HG03159 (cell line): ENCODE data around the gene TTC7B.

Experiments used
- ATAC-seq: cut with Tn5 transposase; IDR thresholded peaks from one replicate; pipeline ENCODE4 v1.9.1; 2021; ENCODE audit warnings: mild to moderate bottlenecking, moderate library complexity; ENCODE audit not compliant: unreplicated experiment

The TTC7B gene

DNA sequence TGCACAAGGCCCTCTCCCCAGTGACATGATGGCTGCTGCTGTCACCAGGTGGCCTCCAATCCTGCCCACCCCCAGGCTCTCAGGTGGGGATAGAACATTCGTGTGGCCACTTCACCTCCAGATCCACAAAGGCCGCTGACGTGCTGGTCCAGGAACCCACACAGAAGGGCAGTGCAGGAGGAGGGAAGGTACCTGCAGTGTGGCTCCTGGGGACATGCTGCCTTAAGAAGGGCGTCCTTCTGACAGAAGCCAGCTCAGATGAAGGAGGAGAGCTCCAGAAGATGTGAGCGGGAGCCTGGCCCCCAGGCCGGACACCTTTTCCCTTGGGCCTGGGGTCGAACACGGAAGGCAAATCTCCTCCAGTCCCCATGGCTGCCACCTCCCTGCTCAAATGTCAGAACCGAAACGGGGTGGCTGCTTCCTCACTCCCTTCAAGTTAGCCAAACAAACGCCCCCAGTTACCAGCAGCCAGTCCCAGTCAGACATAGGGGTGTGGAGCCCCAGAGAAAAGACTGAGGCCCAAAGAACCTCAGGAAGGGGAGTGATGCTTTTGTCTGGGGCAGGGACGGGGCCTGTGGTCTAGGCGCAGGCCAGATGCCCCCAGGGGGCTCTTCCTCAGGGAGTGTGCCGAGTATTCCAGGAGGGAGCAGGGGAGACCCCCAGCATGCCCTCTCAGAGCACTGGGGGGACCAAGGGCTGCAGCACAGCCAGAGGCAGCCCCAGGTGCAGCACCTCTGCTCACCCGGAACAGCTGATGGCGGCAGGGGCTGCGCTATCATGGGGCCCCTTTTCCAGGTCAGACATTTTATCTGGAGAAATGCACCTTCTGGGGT lies 263.5 kb downstream of the TTC7B start:
- no peak for ATAC-seq

DNA sequence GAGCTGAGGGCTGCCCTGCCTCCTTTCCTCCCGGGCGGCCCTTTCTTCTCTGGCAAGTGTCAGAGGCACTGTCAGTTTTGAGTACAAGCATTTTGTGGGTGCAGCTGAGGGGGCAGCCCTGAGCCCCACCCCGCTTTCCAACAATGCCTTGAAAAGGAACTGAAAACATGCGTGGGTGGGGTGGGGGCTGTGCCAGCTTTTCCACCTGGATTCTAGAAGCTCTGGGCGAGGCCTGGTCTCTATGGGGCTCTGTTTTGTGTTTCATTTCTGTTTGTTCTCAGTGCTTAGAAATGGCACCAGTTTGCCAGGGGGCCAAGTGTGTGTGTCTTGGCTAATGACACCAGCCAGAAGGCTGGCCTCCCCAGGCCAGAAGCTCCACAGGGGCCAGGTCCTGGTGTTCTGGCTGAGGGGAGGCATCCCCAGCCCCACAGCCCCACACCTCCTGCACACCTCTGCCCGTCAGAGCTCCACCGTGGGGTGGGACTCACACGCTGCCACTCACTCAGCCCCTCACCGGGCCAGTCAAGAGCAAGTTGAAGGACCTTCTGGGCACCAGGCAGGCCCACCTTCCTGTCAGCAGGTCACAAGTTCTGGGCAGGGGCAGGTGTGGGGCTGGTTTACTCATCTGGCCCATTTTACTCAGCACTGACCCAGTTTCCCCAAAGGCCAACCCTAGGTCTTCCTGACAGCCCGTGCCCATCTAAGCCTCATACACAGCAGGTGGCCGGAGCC lies 264.3 kb downstream of the TTC7B start:
- no peak for ATAC-seq

DNA sequence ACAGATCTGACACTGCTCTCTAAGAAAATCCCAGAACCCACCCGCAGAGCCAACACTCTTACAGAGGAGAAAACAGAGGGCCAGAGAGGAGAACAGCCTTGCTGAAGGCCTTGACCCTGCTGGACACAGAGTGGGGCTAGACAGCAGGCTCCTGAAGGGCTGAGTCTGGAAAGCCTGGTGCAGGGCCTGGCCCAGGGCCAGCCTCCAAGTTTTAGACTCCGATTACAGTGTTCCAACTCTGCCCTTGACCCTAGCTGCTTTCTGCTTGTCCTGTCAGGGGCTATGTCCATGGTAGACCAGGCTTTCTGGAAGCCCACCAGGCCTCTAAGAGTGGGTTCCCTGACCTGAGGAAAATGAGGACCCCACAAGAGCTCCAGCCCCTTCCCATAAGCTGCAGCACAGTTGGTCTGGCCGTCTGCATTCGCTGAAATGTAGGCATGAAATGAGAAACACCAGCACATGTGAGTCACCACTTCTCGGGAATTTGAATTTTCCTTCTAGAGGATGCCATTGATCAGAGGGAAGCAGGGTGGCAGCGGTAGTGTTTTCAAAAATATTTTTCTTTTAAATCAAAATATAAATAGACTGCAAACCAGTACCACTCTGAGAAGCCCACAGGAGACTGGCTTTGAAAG lies 265.0 kb downstream of the TTC7B start:
- ATAC-seq, result no peak

DNA sequence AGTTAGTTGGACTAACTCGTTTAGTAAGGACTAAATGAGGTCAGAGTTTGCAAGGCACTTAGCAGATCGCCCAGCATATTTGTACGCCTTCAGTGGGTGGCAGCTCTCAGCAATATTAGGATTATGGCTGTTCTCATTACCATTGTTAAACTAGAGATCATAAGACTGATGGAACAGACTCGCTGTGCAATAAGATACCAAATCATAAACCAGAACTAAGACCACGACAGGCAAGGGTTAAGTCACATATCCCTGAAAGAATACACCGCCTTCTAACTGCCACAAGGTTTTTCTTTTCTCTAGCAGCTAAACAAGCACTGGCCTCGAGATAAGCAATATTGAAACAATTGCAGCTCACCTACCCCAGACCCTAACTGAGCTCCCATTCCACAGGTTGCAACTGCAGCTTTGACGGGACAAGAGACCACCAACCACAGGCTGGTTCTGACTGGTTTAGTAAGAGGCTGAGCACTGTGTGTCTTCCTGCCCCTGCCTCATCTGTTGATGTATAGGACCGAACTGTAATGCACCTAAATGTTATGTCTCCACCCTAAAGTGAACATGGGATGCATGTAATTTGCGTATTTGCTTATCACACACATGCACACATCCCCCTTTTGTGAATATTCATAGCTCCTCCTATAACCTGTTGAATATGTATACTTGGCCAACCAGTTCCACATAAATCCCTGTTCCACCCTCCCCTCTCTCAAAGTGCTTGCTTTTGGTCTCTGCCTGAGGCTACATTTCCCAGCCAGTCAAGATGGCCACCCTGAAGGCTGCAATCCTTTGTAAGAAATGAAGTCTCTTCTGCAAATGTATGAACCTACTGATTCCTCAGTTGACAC lies 266.2 kb downstream of the TTC7B start:
- ATAC-seq, result no peak

DNA sequence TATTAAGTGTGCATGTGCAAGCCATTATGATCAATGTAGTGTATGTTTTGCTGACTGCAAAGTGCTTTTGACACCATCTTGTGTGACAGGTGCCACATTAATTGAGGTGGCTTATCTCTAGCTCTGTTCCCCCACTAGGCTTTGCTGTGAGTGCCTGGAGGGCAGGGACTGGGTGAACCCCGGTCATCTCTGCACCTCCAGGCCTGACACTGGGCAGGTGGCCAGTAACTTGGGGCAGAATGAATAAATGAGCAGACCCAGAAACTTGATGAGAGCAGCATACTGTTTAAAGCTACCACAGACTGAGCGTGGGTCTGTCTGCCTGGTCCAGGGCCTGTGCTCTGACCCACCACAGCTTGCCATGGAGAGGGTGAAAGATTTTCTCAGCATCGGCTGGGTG lies 267.8 kb downstream of the TTC7B start:
- ATAC-seq, result no peak

DNA sequence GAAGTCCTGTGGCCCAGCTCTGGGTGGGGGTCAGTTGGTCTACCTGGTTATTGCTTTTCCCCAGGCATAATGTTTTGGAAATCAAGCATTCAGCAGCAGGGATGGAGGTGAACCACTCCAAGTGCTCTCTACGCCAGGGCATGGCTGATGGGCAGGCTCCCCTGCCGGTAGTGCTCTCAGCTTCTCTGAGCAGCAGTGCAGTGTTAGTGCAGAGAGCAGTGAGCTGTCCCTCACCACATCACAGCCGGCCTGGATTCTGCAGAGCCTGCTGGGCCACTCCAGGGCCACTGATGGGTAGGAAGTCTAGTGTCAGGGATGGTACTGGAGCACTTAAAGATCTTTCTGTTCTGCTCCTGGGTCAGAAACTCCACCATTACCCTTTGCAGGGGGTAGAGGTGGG lies 268.3 kb downstream of the TTC7B start:
- ATAC-seq, result no peak

DNA sequence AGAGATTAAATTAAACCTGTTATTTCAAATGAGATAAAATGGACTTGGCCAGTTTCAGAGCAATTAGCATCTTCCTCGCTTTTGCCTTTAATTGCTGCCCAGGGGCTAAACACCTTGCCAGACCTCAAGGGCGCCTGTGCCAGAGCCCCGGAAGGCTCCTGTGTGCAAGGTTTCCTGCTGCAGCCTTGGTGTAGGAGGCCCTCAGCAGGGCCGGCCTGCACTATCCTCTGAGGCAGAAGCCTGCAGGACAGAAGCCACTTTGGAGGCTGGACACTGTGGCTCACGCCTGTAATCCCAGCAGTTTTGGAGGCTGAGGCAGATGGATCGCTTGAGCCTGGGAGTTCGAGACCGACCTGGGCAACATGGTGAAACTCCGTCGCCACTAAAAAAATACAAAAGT lies 269.0 kb downstream of the TTC7B start:
- no peak for ATAC-seq

DNA sequence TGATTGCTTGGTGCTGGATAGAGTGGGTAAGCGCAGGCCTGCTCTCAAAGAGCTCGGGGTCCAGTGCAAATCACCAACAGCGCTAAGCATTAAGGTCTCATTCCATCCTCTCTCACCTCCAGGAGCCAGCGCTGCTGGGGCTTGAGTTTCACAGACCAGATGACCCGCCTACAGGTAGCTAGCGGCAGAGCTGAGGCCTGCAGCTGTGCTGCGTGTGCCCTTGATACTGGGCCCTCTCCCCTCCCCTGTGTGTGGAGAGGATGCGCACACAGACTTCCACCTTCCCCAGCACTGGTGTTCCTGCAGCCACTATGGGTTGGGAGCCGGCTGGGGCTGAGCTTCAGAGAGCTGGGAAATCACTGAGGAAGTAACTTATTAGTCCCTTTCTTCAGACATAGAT lies 269.5 kb downstream of the TTC7B start:
- no peak for ATAC-seq

DNA sequence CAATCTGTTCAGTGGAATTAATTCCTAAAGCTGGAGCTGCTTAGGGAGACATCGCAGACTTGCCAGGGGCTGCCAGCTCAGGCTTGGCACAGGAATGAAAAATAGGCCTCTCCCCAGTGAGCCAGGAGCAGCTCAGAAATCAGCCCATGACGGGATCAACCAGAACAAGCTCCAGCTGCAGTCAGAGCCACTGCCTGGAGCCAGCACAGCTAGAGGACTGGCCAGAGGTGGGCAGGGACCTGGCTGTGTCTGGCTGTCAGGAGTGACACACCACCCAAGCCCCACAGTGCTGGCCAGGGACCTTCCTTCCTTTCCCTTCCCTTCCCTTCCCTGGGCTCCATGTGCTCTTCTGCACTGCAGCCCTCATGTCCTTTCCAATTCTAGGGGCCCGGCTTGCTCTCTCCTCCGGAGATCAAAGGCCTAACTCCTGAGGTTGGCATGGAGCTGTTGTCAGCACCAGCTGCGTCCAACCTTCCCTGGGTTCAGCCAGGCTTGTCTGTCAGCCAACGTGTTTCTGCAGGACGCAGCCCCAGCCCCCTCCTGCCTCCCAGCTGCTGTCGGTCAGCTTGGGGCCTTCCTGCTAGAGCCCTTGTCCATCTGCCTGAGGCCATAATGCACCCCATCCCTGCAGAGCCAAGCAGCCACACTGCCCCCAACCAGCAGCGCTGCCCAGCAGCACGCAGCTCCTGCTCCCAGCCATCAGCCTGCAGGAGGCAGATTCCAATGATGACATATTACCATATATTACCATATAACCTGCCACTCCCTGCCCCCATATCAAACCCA lies 270.1 kb downstream of the TTC7B start:
- ATAC-seq, result no peak

DNA sequence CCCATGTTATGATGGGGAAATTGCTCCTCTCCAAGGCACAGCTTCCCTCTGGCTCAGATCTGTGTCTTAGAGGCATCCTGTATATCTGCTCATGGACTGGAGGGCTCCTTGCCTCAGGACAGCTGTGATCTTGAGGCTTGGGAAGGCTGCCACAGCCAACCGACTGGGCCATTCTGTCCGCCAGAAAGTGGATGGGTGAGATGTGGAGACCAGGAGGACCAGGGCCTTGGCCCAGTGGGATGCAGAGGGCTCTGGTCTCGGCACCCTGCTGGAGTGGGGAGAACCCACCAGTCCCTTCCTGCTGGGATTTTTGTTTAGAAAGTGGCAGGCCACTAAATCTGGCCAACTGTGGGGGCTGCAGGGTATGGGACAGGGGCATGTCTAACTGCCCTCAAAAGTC lies 270.8 kb downstream of the TTC7B start:
- ATAC-seq, result no peak

DNA sequence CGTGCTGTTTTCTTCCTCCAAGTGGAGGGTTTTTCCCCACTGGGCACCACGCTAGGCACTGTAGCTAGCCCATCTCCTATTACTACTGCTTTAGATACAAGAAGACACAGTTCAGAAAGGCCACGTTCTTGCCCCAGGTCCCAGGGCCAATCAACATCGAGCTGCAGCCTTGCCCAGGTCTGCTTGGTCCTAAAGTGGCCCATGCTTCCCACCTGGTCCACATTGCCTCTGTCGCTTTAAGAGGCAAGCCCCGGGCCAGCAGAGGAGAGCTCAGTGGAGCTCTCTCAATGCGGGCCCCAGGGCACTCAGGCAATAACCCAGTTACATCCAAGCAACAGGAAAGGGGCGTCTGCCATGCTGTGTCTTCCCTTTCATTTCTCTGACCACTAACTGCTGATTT lies 271.3 kb downstream of the TTC7B start:
- ATAC-seq, result no peak

DNA sequence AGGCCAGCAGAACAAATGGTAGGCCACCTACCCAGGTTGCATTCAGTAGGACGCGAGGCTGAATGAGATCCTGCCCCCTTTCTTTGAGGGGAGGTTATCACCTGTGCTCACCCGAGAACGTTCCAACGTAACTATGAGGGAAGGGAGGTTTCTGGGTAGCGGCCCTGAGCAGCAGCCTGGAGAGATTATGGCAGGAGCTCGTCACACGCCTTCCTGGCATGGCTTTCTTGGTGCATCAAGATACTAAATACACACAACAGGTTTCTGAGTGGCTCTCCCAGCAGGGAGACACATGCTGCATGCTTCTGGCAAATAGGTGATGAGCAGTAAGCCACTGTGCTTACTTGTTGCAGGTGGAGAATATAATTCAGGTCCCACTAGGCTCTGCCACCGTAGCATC lies 271.7 kb downstream of the TTC7B start:
- no peak for ATAC-seq

DNA sequence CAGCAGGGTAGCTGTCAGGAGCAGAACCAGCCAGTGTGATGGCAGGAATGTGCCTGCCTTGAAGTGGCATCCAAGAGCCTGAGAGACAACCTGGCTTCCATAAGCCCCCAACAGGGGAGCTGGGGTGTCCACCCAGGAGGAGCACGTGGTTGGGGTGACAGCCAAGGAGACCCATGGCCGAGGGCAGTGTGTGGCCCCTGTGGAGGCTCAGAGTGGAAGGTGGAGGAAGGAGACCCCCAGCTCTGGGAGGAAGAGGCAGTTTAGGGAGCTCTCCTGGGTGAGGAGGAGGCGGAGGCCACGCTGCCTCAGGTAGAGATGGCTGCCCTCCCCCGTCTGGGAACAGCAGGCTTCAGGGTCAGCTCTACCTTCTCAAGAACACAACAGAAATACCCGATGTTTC lies 272.4 kb downstream of the TTC7B start:
- no peak for ATAC-seq

DNA sequence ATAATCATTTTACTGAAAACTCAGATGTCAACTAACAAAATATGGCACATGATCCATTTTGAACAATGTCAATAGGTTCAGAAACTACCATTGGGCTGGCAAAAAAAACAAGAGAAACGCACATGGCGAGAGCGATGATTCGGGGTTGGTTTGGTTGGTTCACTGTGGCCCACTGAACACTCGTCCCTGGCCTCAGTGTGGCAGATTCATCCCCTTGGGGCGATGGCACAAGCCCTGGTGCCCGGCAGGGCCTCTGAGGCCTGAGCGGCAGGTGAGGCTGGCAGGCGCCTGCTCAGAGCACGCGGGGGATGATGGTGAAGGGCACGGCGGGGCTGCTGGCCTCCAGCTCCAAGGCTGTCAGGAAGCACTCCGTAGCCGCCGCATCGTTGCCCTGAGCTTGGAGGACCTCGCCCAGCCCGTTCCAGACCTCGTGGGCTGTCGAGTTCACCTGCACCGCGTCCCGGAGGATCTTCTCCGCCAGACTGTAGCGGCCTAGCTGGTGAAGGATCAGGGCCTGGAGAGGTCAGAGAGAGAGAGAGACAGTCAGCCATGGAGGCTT lies 275.1 kb downstream of the TTC7B start:
- no peak for ATAC-seq

DNA sequence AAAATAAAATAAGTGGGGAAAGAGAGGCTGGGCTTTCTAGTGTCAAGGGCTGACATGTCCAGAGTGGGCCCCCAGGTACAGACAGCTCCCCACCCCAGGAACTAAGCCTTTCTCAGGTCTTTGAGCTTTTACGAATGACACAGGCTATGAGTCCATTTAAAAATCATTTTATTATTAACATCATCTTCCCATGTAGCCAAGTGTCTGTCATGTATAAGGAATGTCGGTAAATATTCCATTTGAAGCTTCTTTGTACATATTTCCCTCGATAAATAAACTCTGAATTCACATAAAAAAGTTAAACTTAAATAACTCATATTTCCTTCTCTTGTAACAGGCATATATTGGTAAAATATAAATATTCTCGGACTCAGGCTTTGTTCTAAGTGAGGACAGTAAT lies 275.8 kb downstream of the TTC7B start:
- ATAC-seq, result no peak

DNA sequence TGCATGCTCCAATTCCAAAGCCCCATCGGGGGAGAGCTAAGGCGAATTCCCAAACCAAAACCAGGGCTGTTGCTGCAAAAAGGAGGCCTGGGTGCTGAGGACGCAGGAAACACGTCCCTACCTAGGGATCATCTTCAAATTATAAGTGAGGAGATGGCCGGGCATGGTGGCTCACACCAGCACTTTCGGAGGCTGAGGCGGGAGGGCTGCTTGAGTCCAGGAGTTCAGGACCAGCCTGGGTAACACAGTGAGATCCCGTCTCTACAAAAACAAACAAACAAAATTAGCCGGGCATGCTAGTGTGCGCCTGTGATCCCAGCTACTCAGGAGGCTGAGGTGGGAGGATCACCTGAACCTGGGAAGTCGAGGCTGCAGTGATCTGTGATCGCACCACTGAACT lies 276.2 kb downstream of the TTC7B start:
- ATAC-seq, result no peak

DNA sequence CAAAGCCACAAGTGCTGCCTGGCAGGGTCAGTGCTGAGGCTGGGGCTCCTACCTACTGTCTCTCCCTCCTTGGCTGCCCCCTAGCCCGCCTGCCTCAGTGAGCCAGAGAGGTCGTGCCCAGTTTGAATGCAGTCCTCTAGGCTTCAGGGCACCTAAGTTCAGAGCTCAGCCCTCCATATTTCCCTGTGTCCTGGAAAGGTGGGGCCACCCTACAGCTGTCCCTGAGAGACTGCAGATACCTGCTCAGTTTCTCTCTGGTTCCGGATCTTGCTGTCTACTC lies 276.8 kb downstream of the TTC7B start:
- ATAC-seq, result no peak

DNA sequence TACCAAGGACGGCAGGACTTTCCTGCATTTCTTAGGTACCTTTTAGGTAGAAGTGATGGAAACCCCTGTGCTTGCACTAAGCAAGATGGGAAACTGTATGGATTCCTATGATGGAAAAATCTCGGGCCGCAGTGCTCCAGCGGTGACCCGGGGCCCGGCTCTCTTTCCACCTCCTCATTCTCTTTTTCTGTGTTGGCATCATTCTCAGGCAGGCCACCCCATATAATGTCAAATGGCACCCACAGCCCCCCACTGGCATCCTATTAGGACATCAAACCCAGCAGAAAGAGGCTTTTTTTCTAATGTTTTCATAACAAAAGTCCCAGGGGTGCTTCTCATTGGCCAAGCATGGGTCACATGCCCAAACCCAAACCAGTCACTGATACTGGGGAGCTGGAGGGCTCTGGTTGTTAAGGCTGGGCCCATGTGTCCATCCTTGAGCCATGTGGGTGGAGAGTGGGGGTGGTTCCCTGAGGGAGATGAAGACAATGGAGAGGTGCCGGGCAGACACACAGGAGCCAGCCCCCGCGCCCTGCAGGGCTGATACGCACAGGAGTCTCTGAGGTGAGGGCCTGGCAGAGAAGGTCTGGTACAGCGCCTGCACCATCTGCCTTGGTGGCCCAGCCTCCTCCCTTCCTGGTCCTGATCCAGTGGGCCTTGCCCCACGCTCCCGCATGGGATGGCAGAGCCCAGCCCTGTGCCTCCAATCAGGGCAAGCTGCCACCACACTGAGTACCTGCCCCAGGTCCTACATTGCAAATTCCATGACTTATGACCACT lies 277.3 kb downstream of the TTC7B start:
- ATAC-seq, result no peak

DNA sequence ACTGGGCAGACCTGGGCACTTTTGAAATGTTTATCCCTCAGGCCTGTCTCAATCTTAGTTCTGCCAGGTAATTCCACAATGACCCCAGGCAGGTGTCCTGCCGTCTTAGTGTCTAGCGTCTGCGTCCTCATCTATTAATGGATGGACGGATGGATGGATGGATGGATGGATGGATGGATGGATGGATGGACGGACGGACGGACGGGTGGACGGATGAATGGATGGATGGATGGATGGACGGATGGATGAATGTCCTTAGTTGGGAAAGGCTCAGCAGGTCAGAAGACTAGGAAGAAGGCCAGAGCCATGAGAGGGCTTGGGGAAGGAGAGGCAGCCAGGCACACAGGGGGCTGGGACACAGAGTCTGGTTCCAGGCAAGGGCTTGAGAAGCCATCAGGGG lies 278.1 kb downstream of the TTC7B start:
- ATAC-seq, result no peak
